ENCODE results near the gene GNMT. TPM values are rescaled to one million over a fixed set of nuclear protein-coding genes. Genes with fewer than 3 reads are reported as not detected.

GNMT gene
- total and polyA plus RNA-seq, 2 experiments from 2014 or later = 4.4 to 16.2 TPM

GRCh38 chr6:42961020-42961470 is 491 bp downstream of the GNMT start:
- Histone ChIP-seq H3K36me3 (replicated peaks; ENCODE audit: insufficient read depth, low read depth) (no peaks in the 10 kb centered on the region), H3K4me1 (ENCODE audit: insufficient read depth) (peaks cover 14% of the 10 kb centered on the region), H3K4me2 (peak overlapping the region; percentile 100), H3K79me2 (no peaks in the 10 kb centered on the region), H3K9me2 (replicated peaks; ENCODE audit: insufficient read depth) (no peaks in the 10 kb centered on the region), H2AFZ (no peak overlapping the region), H3K27me3 (no peaks in the 10 kb centered on the region), H3K9me3 (ENCODE audit: low read depth) (no peaks in the 10 kb centered on the region), H4K20me1 (ENCODE audit: insufficient read depth, poor library complexity, severe bottlenecking) (no peaks in the 10 kb centered on the region), H3K4me3 (peak overlapping the region; percentile 52), H3K27ac (no peak overlapping the region)
- DNase-seq (ENCODE audit: low spot score) = no peak
- no peak for TF ChIP-seq EZH2phosphoT487 (IDR thresholded peaks at IDR 0.05; ENCODE audit: low read depth, severe bottlenecking, unreplicated experiment)
- TF ChIP-seq EZH2 (IDR thresholded peaks at IDR 0.05; ENCODE audit: borderline replicate concordance) = no peak
- TF ChIP-seq CTCF (IDR thresholded peaks at IDR 0.05; ENCODE audit: poor library complexity) = no peak
- 32% methylated on average over 15 of the region's 15 CpGs for WGBS (ENCODE audit: low lambda C conversion rate, missing lambda C conversion rate)

GRCh38 chr6:42962096-42962495 is 1.5 kb downstream of the GNMT start:
- H3K27me3 ChIP-seq = no peaks in the 10 kb centered on the region
- H3K4me3 ChIP-seq = no peak overlapping the region
- no peaks in the 10 kb centered on the region for H4K20me1 ChIP-seq (ENCODE audit: insufficient read depth, poor library complexity, severe bottlenecking)
- no peaks in the 10 kb centered on the region for H3K36me3 ChIP-seq (replicated peaks; ENCODE audit: insufficient read depth, low read depth)
- H2AFZ ChIP-seq = no peak overlapping the region
- TF ChIP-seq EZH2phosphoT487 (IDR thresholded peaks at IDR 0.05; ENCODE audit: low read depth, severe bottlenecking, unreplicated experiment) = no peak
- TF ChIP-seq EZH2 (IDR thresholded peaks at IDR 0.05; ENCODE audit: borderline replicate concordance) = no peak
- TF ChIP-seq CTCF (IDR thresholded peaks at IDR 0.05; ENCODE audit: poor library complexity) = no peak
- H3K9me3 ChIP-seq (ENCODE audit: low read depth) = no peaks in the 10 kb centered on the region
- H3K27ac ChIP-seq = no peak overlapping the region
- 94% methylated on average over 12 of the region's 12 CpGs for WGBS (ENCODE audit: low lambda C conversion rate, missing lambda C conversion rate)
- H3K79me2 ChIP-seq = no peaks in the 10 kb centered on the region
- H3K9me2 ChIP-seq (replicated peaks; ENCODE audit: insufficient read depth) = no peaks in the 10 kb centered on the region
- H3K4me1 ChIP-seq (ENCODE audit: insufficient read depth) = peaks cover 14% of the 10 kb centered on the region
- no peak for DNase-seq (ENCODE audit: low spot score)
- H3K4me2 ChIP-seq = no peak overlapping the region

- H4K20me1 ChIP-seq (ENCODE audit: insufficient read depth, poor library complexity, severe bottlenecking) = no peaks in the 10 kb centered on the region
- H3K79me2 ChIP-seq = no peaks in the 10 kb centered on the region
- no peak overlapping the region for H2AFZ ChIP-seq
- peaks cover 14% of the 10 kb centered on the region for H3K4me1 ChIP-seq (ENCODE audit: insufficient read depth)
- H3K27ac ChIP-seq = no peak overlapping the region
- H3K4me2 ChIP-seq = no peak overlapping the region
- 94% methylated on average over 13 of the region's 13 CpGs for WGBS (ENCODE audit: low lambda C conversion rate, missing lambda C conversion rate)
- no peaks in the 10 kb centered on the region for H3K9me2 ChIP-seq (replicated peaks; ENCODE audit: insufficient read depth)
- TF ChIP-seq CTCF (IDR thresholded peaks at IDR 0.05; ENCODE audit: poor library complexity) (no peak), EZH2phosphoT487 (IDR thresholded peaks at IDR 0.05; ENCODE audit: low read depth, severe bottlenecking, unreplicated experiment) (no peak), EZH2 (IDR thresholded peaks at IDR 0.05; ENCODE audit: borderline replicate concordance) (no peak)
- no peaks in the 10 kb centered on the region for H3K36me3 ChIP-seq (replicated peaks; ENCODE audit: insufficient read depth, low read depth)
- no peak overlapping the region for H3K4me3 ChIP-seq
- H3K9me3 ChIP-seq (ENCODE audit: low read depth) = no peaks in the 10 kb centered on the region
- no peak for DNase-seq (ENCODE audit: low spot score)
- H3K27me3 ChIP-seq = no peaks in the 10 kb centered on the region
These were observed 2.1 kb downstream of the GNMT start for GRCh38 chr6:42962502-42963178.
